Kidney epithelial cell (primary cell): Measurements from ENCODE around the gene ICE2. TPM values are rescaled to one million over a fixed set of nuclear protein-coding genes. Genes with fewer than 3 reads are reported as not detected.

Experiments
- DNase-seq: peaks from one replicate; pipeline ENCODE4 v3.0.0-alpha.2; 2010; ENCODE audit warnings: low read depth
- H3K27me3 ChIP-seq: 2 replicates; pipeline ENCODE4 v1.6.0; 2011; ENCODE audit warnings: low read length; ENCODE audit not compliant: control insufficient read depth, insufficient read depth
- H3K36me3 ChIP-seq: 2 replicates; pipeline ENCODE4 v1.5.1; 2011; ENCODE audit warnings: low read length; ENCODE audit not compliant: control insufficient read depth, insufficient read depth
- H3K4me3 ChIP-seq: 2 replicates; pipeline ENCODE4 v1.5.1; 2011; ENCODE audit warnings: low read depth, mild to moderate bottlenecking, control low read depth, low read length
- CTCF ChIP-seq: IDR thresholded peaks from 2 replicates; pipeline ENCODE4 v1.5.1; 2011; ENCODE audit warnings: mild to moderate bottlenecking, moderate library complexity, low read length, control low read depth, inconsistent platforms; ENCODE audit not compliant: insufficient read depth, poor library complexity, severe bottlenecking
- total RNA-seq: library from RNA; depleted of rRNA; stranded (reverse); fragments of >200 nt; gene quantifications from 2 replicates; pipeline ENCODE4 v1.2.3, GENCODE V29; 2015

The ICE2 gene
- total RNA-seq = 18.6 and 34.8 TPM in 2 replicates

- Histone ChIP-seq H3K27me3 (no peaks in the 10 kb centered on the region), H3K4me3 (peak within 1 kb of the TSS; percentile 83), H3K36me3 (no peaks in the 10 kb centered on the region)
- TF ChIP-seq CTCF = no peak
- peak; percentile 77 for DNase-seq
These were observed at the start of gene ICE2 for GRCh38 chr15:60478566-60479360. TSS of gene ICE2 (minus strand) at chr15:60479142. CDS start at chr15:60477977, 1,165 bp downstream.

- DNase-seq = no peak
- TF ChIP-seq CTCF = no peak
These were observed 49.6 kb upstream of the ICE2 start for GRCh38 chr15:60528530-60528929.

GRCh38 chr15:60527456-60527855 is 48.5 kb upstream of the ICE2 start:
- Histone ChIP-seq H3K36me3 (no peaks in the 10 kb centered on the region), H3K4me3 (no peak overlapping the region), H3K27me3 (no peaks in the 10 kb centered on the region)
- no peak for DNase-seq
- no peak for TF ChIP-seq CTCF

More at GRCh38 chr15:60528530-60528929, 49.6 kb upstream of the ICE2 start:
- no peak overlapping the region for H3K4me3 ChIP-seq
- no peaks in the 10 kb centered on the region for H3K27me3 ChIP-seq
- H3K36me3 ChIP-seq = no peaks in the 10 kb centered on the region

- H3K4me3 ChIP-seq = no peak overlapping the region
- no peaks in the 10 kb centered on the region for H3K27me3 ChIP-seq
- TF ChIP-seq CTCF = no peak
- H3K36me3 ChIP-seq = no peaks in the 10 kb centered on the region
- no peak for DNase-seq
These were observed 47.2 kb upstream of the ICE2 start for GRCh38 chr15:60526127-60526616.

- H3K36me3 ChIP-seq = no peaks in the 10 kb centered on the region
- TF ChIP-seq CTCF = no peak
- H3K4me3 ChIP-seq = no peak overlapping the region
- no peaks in the 10 kb centered on the region for H3K27me3 ChIP-seq
- no peak for DNase-seq
These were observed 46.5 kb upstream of the ICE2 start for GRCh38 chr15:60525341-60526039.
